Measurements from ENCODE around the gene FAM32A.
"Not testable (repeated sequence)": the region's sequence is repeated elsewhere in the genome, so short reads cannot be mapped to it uniquely, and the experiment has no call there.

The FAM32A gene

GRCh38 chr19:16164222-16164890, 20.9 kb upstream of the FAM32A start:
- no peak for DNase-seq (ENCODE audit: low read depth)

- DNase-seq (ENCODE audit: low read depth) = no peak
Observed at GRCh38 chr19:16166417-16166816, 18.8 kb upstream of the FAM32A start.

GRCh38 chr19:16167055-16167454, 18.2 kb upstream of the FAM32A start:
- no peak for DNase-seq (ENCODE audit: low read depth)

GRCh38 chr19:16168465-16169081, 16.6 kb upstream of the FAM32A start:
- DNase-seq (ENCODE audit: low read depth) = no peak

GRCh38 chr19:16170134-16170533, 15.1 kb upstream of the FAM32A start:
- no peak for DNase-seq (ENCODE audit: low read depth)

GRCh38 chr19:16175954-16176353, 9.3 kb upstream of the FAM32A start:
- no peak for DNase-seq (ENCODE audit: low read depth)

GRCh38 chr19:16178866-16179265, 6.3 kb upstream of the FAM32A start:
- DNase-seq (ENCODE audit: low read depth) = not testable (repeated sequence)

GRCh38 chr19:16180611-16181010, 4.6 kb upstream of the FAM32A start:
- DNase-seq (ENCODE audit: low read depth) = no peak

- DNase-seq (ENCODE audit: low read depth) = no peak
Observed at GRCh38 chr19:16184665-16185122, 516 bp upstream of the FAM32A start.

GRCh38 chr19:16185768-16186123, 536 bp downstream of the FAM32A start:
- peak; percentile 21 for DNase-seq (ENCODE audit: low read depth)

- no peak for DNase-seq (ENCODE audit: low read depth)
Observed at GRCh38 chr19:16188521-16188920, 3.3 kb downstream of the FAM32A start.

- DNase-seq (ENCODE audit: low read depth) = no peak
Observed at GRCh38 chr19:16190198-16190597, 5.0 kb downstream of the FAM32A start.

GRCh38 chr19:16190736-16191135, 5.5 kb downstream of the FAM32A start:
- DNase-seq (ENCODE audit: low read depth) = no peak

GRCh38 chr19:16191216-16191908, 6.2 kb downstream of the FAM32A start:
- no peak for DNase-seq (ENCODE audit: low read depth)

- no peak for DNase-seq (ENCODE audit: low read depth)
Observed at GRCh38 chr19:16193466-16193865, 8.3 kb downstream of the FAM32A start.

- DNase-seq (ENCODE audit: low read depth) = no peak
Observed at GRCh38 chr19:16197188-16197621, 12.0 kb downstream of the FAM32A start.

- peak; percentile 98 for DNase-seq (ENCODE audit: low read depth)
Observed at GRCh38 chr19:16197622-16198369, 12.6 kb downstream of the FAM32A start, which contains the start of gene AP1M1. TSS of gene AP1M1 (plus strand) at chr19:16197911. CDS start at chr19:16198027, 116 bp downstream.

GRCh38 chr19:16198370-16198651, 13.1 kb downstream of the FAM32A start:
- no peak for DNase-seq (ENCODE audit: low read depth)

GRCh38 chr19:16199275-16199932, 14.2 kb downstream of the FAM32A start:
- no peak for DNase-seq (ENCODE audit: low read depth)

GRCh38 chr19:16200038-16201010, 15.1 kb downstream of the FAM32A start:
- no peak for DNase-seq (ENCODE audit: low read depth)

- DNase-seq (ENCODE audit: low read depth) = no peak
Observed at GRCh38 chr19:16201011-16201391, 15.8 kb downstream of the FAM32A start.

Measured in activated T-helper 1 cell treated with Interleukin-2 at 50 U/mL for 16 hours (primary cell).